ENCODE data around the gene WDR7. TPM values are rescaled to one million over a fixed set of nuclear protein-coding genes. Genes with fewer than 3 reads are reported as not detected.

WDR7 gene
- total and polyA plus RNA-seq, 2 of the 4 experiments (the other 2 are of a cell fraction): 3.7 to 23.3 TPM

DNA sequence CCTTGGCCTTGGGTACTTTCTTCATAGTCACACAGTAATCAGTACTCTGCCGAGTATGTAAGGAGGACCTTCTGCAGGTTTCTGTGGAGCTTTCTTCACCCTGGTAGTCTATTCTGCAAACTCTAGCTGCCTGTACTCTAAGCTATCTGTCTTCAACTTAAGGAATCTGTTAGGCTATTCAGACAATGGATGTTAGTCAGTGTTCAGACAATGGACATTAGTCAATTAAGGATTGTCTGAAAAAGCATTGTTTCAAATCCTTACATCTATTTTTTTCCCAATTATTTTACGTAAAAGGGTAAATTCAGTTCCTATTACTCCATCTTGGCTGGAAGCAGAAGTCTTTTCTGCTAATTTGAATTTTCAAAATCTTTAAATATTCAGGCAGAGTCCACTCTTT, 75.7 kb downstream of the WDR7 start:
- Histone ChIP-seq H4K8ac (ENCODE audit: low read depth in 2 of 2, low read length in 2 of 2) (no peak overlapping the region), H3K79me1 (ENCODE audit: low read depth in 1 of 2, low read length in 2 of 2) (no peaks in the 10 kb centered on the region), H4K20me1 (ENCODE audit: insufficient read depth, low read length) (no peaks in the 10 kb centered on the region), H2AK9ac (replicated peaks; ENCODE audit: low read depth, low read length, poor library complexity) (no peak overlapping the region), H3K4me1 (ENCODE audit: control insufficient read depth, insufficient read depth, low read length) (no peaks in the 10 kb centered on the region), H2BK15ac (ENCODE audit: low read depth, low read length) (no peak overlapping the region), H3K27me3 (ENCODE audit: control insufficient read depth, insufficient read depth, low read length) (no peaks in the 10 kb centered on the region), H3K14ac (replicated peaks; ENCODE audit: low read depth, low read length) (no peak overlapping the region), H2BK5ac (ENCODE audit: low read depth, low read length, poor library complexity, severe bottlenecking) (no peak overlapping the region), H4K5ac (ENCODE audit: low read depth, low read length) (no peak overlapping the region), H3K4me2 (ENCODE audit: low read depth, low read length) (no peak overlapping the region), H3K9me1 (ENCODE audit: insufficient read depth, low read length) (peaks cover 6% of the 10 kb centered on the region; the same call in 1 of the 2 replicates), H3K4me3 (ENCODE audit: insufficient read depth, low read depth, low read length) (no peak overlapping the region), H3K23ac (ENCODE audit: low read depth, low read length) (no peak overlapping the region), H4K91ac (ENCODE audit: insufficient read depth, low read depth, low read length) (no peak overlapping the region), H3K56ac (ENCODE audit: extremely low read depth, insufficient read depth, low read length) (no peak overlapping the region), H3K9ac (ENCODE audit: low read depth, low read length) (no peak overlapping the region), H3K36me3 (ENCODE audit: control insufficient read depth, insufficient read depth, low read length) (peaks cover 5% of the 10 kb centered on the region), H3K27ac (ENCODE audit: insufficient read depth, low read length) (no peak overlapping the region), H2AFZ (replicated peaks; ENCODE audit: low read length, poor library complexity) (no peak overlapping the region), H3K4ac (ENCODE audit: low read depth, low read length) (no peak overlapping the region), H2BK20ac (ENCODE audit: low read depth, low read length) (no peak overlapping the region), H3K9me3 (ENCODE audit: control insufficient read depth, insufficient read depth, low read length) (no peaks in the 10 kb centered on the region), H2AK5ac (ENCODE audit: low read depth, low read length) (no peak overlapping the region), H3K18ac (ENCODE audit: low read depth, low read length) (no peak overlapping the region), H2BK120ac (ENCODE audit: low read depth, low read length) (no peak overlapping the region)
- no TSS peak for BruUV-seq (replicated peaks)
- DNase-seq: no peak
- POLR2A ChIA-PET (ENCODE audit: unreplicated experiment): no interaction called here
- CTCF ChIA-PET: no interaction called here
- in situ Hi-C loops (cut with MboI; ENCODE audit: low sequenced_read_pairs): no loop called here
- intact Hi-C loops (cut with micrococcal nuclease): no loop called here
- TF ChIP-seq RFX5 (IDR thresholded peaks at IDR 0.05; ENCODE audit: low read depth, low read length) (no peak), BHLHE40 (IDR thresholded peaks at IDR 0.05; ENCODE audit: low read depth, low read length) (no peak), POLR2A (IDR thresholded peaks at IDR 0.05; ENCODE audit: low read depth, low read length) (no peak), MAZ (IDR thresholded peaks at IDR 0.05; ENCODE audit: borderline replicate concordance, low read depth, low read length) (no peak), RAD21 (IDR thresholded peaks at IDR 0.05; ENCODE audit: low read length) (no peak), NFE2L2 (IDR thresholded peaks at IDR 0.05; ENCODE audit: low read depth, low read length) (no peak), RCOR1 (IDR thresholded peaks at IDR 0.05; ENCODE audit: insufficient replicate concordance, low read length) (no peak), MAFK (IDR thresholded peaks at IDR 0.05; ENCODE audit: low read depth, low read length) (no peak), MXI1 (IDR thresholded peaks at IDR 0.05; ENCODE audit: borderline replicate concordance, low read depth, low read length) (no peak), FOS (IDR thresholded peaks at IDR 0.05; ENCODE audit: low read depth, low read length) (no peak), SMC3 (IDR thresholded peaks at IDR 0.05; ENCODE audit: low read depth, low read length) (no peak), CHD1 (IDR thresholded peaks at IDR 0.05; ENCODE audit: low read depth, low read length) (no peak)
- TF ChIP-seq, protein P1, sequence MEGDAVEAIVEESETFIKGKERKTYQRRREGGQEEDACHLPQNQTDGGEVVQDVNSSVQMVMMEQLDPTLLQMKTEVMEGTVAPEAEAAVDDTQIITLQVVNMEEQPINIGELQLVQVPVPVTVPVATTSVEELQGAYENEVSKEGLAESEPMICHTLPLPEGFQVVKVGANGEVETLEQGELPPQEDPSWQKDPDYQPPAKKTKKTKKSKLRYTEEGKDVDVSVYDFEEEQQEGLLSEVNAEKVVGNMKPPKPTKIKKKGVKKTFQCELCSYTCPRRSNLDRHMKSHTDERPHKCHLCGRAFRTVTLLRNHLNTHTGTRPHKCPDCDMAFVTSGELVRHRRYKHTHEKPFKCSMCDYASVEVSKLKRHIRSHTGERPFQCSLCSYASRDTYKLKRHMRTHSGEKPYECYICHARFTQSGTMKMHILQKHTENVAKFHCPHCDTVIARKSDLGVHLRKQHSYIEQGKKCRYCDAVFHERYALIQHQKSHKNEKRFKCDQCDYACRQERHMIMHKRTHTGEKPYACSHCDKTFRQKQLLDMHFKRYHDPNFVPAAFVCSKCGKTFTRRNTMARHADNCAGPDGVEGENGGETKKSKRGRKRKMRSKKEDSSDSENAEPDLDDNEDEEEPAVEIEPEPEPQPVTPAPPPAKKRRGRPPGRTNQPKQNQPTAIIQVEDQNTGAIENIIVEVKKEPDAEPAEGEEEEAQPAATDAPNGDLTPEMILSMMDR (conservative IDR thresholded peaks at IDR 0.05; ENCODE audit: low read depth, low read length): no peak
- TF ChIP-seq, protein P2, sequence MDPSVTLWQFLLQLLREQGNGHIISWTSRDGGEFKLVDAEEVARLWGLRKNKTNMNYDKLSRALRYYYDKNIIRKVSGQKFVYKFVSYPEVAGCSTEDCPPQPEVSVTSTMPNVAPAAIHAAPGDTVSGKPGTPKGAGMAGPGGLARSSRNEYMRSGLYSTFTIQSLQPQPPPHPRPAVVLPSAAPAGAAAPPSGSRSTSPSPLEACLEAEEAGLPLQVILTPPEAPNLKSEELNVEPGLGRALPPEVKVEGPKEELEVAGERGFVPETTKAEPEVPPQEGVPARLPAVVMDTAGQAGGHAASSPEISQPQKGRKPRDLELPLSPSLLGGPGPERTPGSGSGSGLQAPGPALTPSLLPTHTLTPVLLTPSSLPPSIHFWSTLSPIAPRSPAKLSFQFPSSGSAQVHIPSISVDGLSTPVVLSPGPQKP (IDR thresholded peaks at IDR 0.05; ENCODE audit: borderline replicate concordance, low read depth, low read length): no peak
- TF ChIP-seq, protein P3, sequence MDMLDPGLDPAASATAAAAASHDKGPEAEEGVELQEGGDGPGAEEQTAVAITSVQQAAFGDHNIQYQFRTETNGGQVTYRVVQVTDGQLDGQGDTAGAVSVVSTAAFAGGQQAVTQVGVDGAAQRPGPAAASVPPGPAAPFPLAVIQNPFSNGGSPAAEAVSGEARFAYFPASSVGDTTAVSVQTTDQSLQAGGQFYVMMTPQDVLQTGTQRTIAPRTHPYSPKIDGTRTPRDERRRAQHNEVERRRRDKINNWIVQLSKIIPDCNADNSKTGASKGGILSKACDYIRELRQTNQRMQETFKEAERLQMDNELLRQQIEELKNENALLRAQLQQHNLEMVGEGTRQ (IDR thresholded peaks at IDR 0.05; ENCODE audit: low read depth, low read length): no peak
- no CpG with 5 or more reads among the region's 2 CpGs for WGBS, 2 experiments (ENCODE audit: extremely low coverage in 2 of 2, insufficient read length in 1 of 2)
- no peak for ATAC-seq (ENCODE audit: low read depth)
- dilution Hi-C loops (cut with HindIII; ENCODE audit: low sequenced_read_pairs, unreplicated experiment): no loop called here
